ENCODE data around the gene RNF175.

Gene RNF175

GRCh38 chr4:153661908-153662307, 97.9 kb downstream of the RNF175 start:
- Histone ChIP-seq H3K27ac (ENCODE audit: low read depth in 2 of 2, low read length in 2 of 2) (no peak overlapping the region), H3K4me1 (ENCODE audit: control insufficient read depth in 2 of 2, insufficient read depth in 2 of 2, low read length in 2 of 2) (no peaks in the 10 kb centered on the region), H3K4me3 (ENCODE audit: low read length in 2 of 2) (no peak overlapping the region)

GRCh38 chr4:153661215-153661822, 98.5 kb downstream of the RNF175 start:
- no peaks in the 10 kb centered on the region for H3K4me1 ChIP-seq (ENCODE audit: control insufficient read depth in 2 of 2, insufficient read depth in 2 of 2, low read length in 2 of 2)
- no peak overlapping the region for H3K4me3 ChIP-seq (ENCODE audit: low read length in 2 of 2)
- H3K27ac ChIP-seq (ENCODE audit: low read depth in 2 of 2, low read length in 2 of 2): peak overlapping the region in 1 of 2 donors; percentile 44
- H3K36me3 ChIP-seq (ENCODE audit: control insufficient read depth in 2 of 2, insufficient read depth in 2 of 2, low read length in 2 of 2): no peaks in the 10 kb centered on the region
- H3K9ac ChIP-seq (ENCODE audit: low read depth in 1 of 2, low read length in 2 of 2): no peak overlapping the region
- H3K27me3 ChIP-seq (ENCODE audit: control insufficient read depth in 2 of 2, insufficient read depth in 2 of 2, low read length in 2 of 2): no peaks in the 10 kb centered on the region
- H3K9me3 ChIP-seq (ENCODE audit: control insufficient read depth in 2 of 2, low read length in 2 of 2): no peaks in the 10 kb centered on the region

More at GRCh38 chr4:153661908-153662307, 97.9 kb downstream of the RNF175 start:
- no peak overlapping the region for H3K9ac ChIP-seq (ENCODE audit: low read depth in 1 of 2, low read length in 2 of 2)
- no peaks in the 10 kb centered on the region for H3K27me3 ChIP-seq (ENCODE audit: control insufficient read depth in 2 of 2, insufficient read depth in 2 of 2, low read length in 2 of 2)
- H3K9me3 ChIP-seq (ENCODE audit: control insufficient read depth in 2 of 2, low read length in 2 of 2): no peaks in the 10 kb centered on the region
- H3K36me3 ChIP-seq (ENCODE audit: control insufficient read depth in 2 of 2, insufficient read depth in 2 of 2, low read length in 2 of 2): no peaks in the 10 kb centered on the region

Measured in mucosa of rectum (tissue), 2 donors.